Eye (tissue), 1 donor: ENCODE measurements around the gene JARID2.
A peak's percentile ranks its signal among the peaks of the same experiment; 100 is the strongest.

ENCODE experiments used
- DNase-seq: peaks from one replicate; pipeline ENCODE4 v3.0.0-alpha.2; 2015

Gene JARID2

GRCh38 chr6:15362274-15363160 lies 116.6 kb downstream of the JARID2 start:
- no peak for DNase-seq

GRCh38 chr6:15363164-15363522 lies 117.3 kb downstream of the JARID2 start:
- no peak for DNase-seq

- DNase-seq = no peak
These were observed 117.9 kb downstream of the JARID2 start for GRCh38 chr6:15363523-15364400.

- peak; percentile 33 for DNase-seq
These were observed 118.7 kb downstream of the JARID2 start for GRCh38 chr6:15364401-15365037.

- peak; percentile 92 for DNase-seq
These were observed 119.4 kb downstream of the JARID2 start for GRCh38 chr6:15365273-15365687.

- no peak for DNase-seq
These were observed 120.2 kb downstream of the JARID2 start for GRCh38 chr6:15366003-15366535.

GRCh38 chr6:15366879-15367278 lies 121.0 kb downstream of the JARID2 start:
- no peak for DNase-seq

GRCh38 chr6:15368186-15368585 lies 122.3 kb downstream of the JARID2 start:
- DNase-seq = no peak

GRCh38 chr6:15368873-15369272 lies 123.0 kb downstream of the JARID2 start:
- no peak for DNase-seq

- DNase-seq = no peak
These were observed 124.0 kb downstream of the JARID2 start for GRCh38 chr6:15369838-15370237.

GRCh38 chr6:15370733-15371671 lies 125.1 kb downstream of the JARID2 start:
- DNase-seq = no peak

- DNase-seq = no peak
These were observed 127.1 kb downstream of the JARID2 start for GRCh38 chr6:15372932-15373331.

- DNase-seq = no peak
These were observed 128.2 kb downstream of the JARID2 start for GRCh38 chr6:15374119-15374518.

GRCh38 chr6:15375018-15375417 lies 129.1 kb downstream of the JARID2 start:
- DNase-seq = no peak

- no peak for DNase-seq
These were observed 129.9 kb downstream of the JARID2 start for GRCh38 chr6:15375638-15376290.

GRCh38 chr6:15376900-15377487 lies 131.1 kb downstream of the JARID2 start:
- DNase-seq = no peak

GRCh38 chr6:15378272-15378671 lies 132.4 kb downstream of the JARID2 start:
- no peak for DNase-seq

- DNase-seq = no peak
These were observed 133.0 kb downstream of the JARID2 start for GRCh38 chr6:15378866-15379265.

- DNase-seq = no peak
These were observed 134.5 kb downstream of the JARID2 start for GRCh38 chr6:15380351-15380750.

- no peak for DNase-seq
These were observed 136.2 kb downstream of the JARID2 start for GRCh38 chr6:15382089-15382488.

- DNase-seq = no peak
These were observed 136.8 kb downstream of the JARID2 start for GRCh38 chr6:15382712-15383111.
